Right lobe of liver (tissue), 6 donors: ENCODE results near the gene NEK9. TPM values are rescaled to one million over a fixed set of nuclear protein-coding genes. Genes with fewer than 3 reads are reported as not detected.
"Not testable (repeated sequence)": the region's sequence is repeated elsewhere in the genome, so short reads cannot be mapped to it uniquely, and the experiment has no call there.

ENCODE experiments used
- ATAC-seq, 4 donors: fragments of 200-7000 bp; cut with Tn5 transposase; one replicate each; pipeline ENCODE4 v1.9.1; 2020; ENCODE audit warnings: mild to moderate bottlenecking in 4 of 4, moderate library complexity in 4 of 4
- DNase-seq, 3 donors: peaks; one replicate each; pipeline ENCODE4 v3.0.0-alpha.2; 2020
- H3K27ac ChIP-seq, 3 donors: fragments of 200-600 bp; one replicate each; pipeline ENCODE4 v1.8.0; 2022
- H3K27me3 ChIP-seq, 2 donors: fragments of 200-600 bp; one replicate each; pipeline ENCODE4 v1.8.0; 2022
- H3K36me3 ChIP-seq, 4 donors: fragments of 200-600 bp; sonication (generic) in 1 of 4; one replicate each; pipeline versions ENCODE4 v1.5.1 to v1.8.0; 2017 to 2022; ENCODE audit warnings: control low read depth in 1 of 4
- H3K4me1 ChIP-seq, 4 donors: fragments of 200-600 bp; sonication (generic) in 1 of 4; one replicate each; pipeline versions ENCODE4 v1.5.1 to v1.8.0; 2017 to 2022; ENCODE audit warnings: control low read depth in 1 of 4
- H3K4me3 ChIP-seq, 3 donors: fragments of 200-600 bp; one replicate each; pipeline ENCODE4 v1.8.0; 2022
- H3K9me3 ChIP-seq, 4 donors: fragments of 200-600 bp; sonication (generic) in 1 of 4; one replicate each; pipeline versions ENCODE4 v1.5.1 to v1.8.0; 2017 to 2022; ENCODE audit warnings: control low read depth in 1 of 4
- POLR2A ChIP-seq: fragments of 450-650 bp; IDR thresholded peaks from one replicate; pipeline ENCODE4 v1.6.1; 2017; ENCODE audit warnings: antibody characterized with exemption, mild to moderate bottlenecking
- WGBS: methylation state at CpG from one replicate; pipeline ENCODE4 v1.1.6; 2018; ENCODE audit warnings: low coverage, low lambda C conversion rate; ENCODE audit not compliant: insufficient coverage; ENCODE audit errors: missing lambda C conversion rate; 5-methylcytosine and 5-hydroxymethylcytosine counted together
- intact Hi-C, 2 donors: fragments of 100-400 bp; cut with DNase I; formaldehyde crosslinking; loops; one replicate each; pipeline versions ENCODE4 v1.11.2 to v1.14.1; 2022
- total RNA-seq, 6 experiments: library from RNA; depleted of rRNA in 2 of 6; stranded (reverse); fragments of >200 nt in 2 of 6; fragmentation: NEBNext Ultra II Directional in 3 of 6; extraction: Animal tissue kit (Norgen Biotek cat#: 25700) in 3 of 6; gene quantifications; one replicate each; pipeline versions ENCODE4 v1.1.0 to v1.2.4, GENCODE V29; 2016 to 2023
- TF ChIP-seq, protein P1 (sequence below), 4 donors: fragments of 200-600 bp in 3 of 4; fragments of 450-650 bp in 1 of 4; IDR thresholded peaks; one replicate each; pipeline versions ENCODE4 v1.5.1 to v1.8.0; 2016 to 2022; ENCODE audit warnings: antibody characterized with exemption in 4 of 4, mild to moderate bottlenecking in 2 of 4
- donor health status: DM: no; HTN: yes; CAD: no.
- donor health status: DM: no; HTN: no; CAD: no.
- donor health status: DM: no; HTN: no; CAD: no.
- donor health status: DM: no; HTN: yes; CAD: no.
- donor health status: DM: no; HTN: yes; CAD: no.

NEK9 gene
- total RNA-seq, 6 experiments from 2014 or later, result 22.2 to 56.8 (median 39.6) TPM

DNA sequence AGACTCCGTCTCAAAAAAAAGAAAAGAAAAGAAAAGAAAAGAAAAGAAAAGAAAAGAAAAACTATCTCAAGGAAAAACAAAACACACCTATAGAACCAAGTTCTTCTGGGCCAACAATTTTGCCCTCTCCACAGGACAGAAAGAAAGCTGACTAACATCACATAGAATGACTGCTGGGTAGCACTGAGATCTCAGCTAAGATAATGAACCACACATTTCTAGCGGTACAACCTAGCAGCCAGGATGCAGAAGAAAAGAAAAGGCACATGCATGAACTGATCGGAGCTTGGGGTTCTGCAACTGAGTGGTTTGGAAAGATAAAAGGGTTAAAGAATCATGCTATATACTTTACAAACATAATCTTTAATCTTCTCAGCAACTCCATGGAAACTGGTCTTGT, 30.1 kb upstream of the NEK9 start:
- DNase-seq, result no peak
- Histone ChIP-seq H3K27me3 (no peaks in the 10 kb centered on the region), H3K36me3 (no peaks in the 10 kb centered on the region), H3K4me3 (no peak overlapping the region), H3K27ac (no peak overlapping the region), H3K4me1 (peaks cover 0 to 25% (median 12%) of the 10 kb centered on the region in 4 donors), H3K9me3 (no peaks in the 10 kb centered on the region)
- ATAC-seq, result no peak
- 79% methylated on average over 3 of the region's 3 CpGs for WGBS
- intact Hi-C loops, result no loop called here
- no peak for TF ChIP-seq POLR2A
- TF ChIP-seq, protein P1, sequence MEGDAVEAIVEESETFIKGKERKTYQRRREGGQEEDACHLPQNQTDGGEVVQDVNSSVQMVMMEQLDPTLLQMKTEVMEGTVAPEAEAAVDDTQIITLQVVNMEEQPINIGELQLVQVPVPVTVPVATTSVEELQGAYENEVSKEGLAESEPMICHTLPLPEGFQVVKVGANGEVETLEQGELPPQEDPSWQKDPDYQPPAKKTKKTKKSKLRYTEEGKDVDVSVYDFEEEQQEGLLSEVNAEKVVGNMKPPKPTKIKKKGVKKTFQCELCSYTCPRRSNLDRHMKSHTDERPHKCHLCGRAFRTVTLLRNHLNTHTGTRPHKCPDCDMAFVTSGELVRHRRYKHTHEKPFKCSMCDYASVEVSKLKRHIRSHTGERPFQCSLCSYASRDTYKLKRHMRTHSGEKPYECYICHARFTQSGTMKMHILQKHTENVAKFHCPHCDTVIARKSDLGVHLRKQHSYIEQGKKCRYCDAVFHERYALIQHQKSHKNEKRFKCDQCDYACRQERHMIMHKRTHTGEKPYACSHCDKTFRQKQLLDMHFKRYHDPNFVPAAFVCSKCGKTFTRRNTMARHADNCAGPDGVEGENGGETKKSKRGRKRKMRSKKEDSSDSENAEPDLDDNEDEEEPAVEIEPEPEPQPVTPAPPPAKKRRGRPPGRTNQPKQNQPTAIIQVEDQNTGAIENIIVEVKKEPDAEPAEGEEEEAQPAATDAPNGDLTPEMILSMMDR (IDR thresholded peaks at IDR 0.05), result no peak

DNA sequence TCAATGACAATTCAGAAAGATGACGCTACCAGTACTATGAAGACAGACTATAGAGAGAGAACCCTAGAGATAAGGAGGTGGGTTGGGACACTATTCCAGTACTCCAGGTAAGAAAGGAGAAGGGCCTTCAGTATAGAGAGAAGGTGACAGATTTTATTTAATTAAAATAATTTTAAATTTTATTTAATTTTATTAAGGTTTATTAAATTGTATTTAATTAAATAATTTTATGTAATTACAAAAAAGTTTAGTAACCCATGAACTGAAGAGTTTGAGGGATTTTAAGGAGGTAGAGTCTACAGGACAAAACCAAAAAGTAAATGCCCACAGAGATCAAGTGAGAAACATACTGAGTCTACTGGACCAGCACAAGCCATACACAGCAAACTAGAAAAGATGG, 29.3 kb upstream of the NEK9 start:
- intact Hi-C loops, result no loop called here
- H3K4me1 ChIP-seq, result peaks cover 0 to 25% (median 12%) of the 10 kb centered on the region in 4 donors

DNA sequence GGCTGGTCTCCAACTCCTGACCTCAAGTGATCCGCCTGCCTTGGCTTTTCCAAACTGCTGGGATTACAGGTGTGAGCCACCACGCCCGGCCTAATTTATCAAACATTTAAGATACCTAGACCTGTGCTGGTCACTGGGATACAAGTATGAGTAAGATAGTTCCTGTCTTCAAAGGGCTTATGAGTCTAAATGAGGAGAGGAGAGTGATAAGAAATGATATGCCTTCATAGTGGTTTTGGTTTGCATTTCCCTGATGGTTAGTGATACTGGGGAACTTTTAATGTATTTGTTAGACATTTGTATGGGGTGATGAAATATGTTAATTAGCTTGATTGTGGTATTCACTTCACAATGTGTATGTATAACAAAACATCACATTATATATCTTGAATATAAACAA, 28.3 kb upstream of the NEK9 start:
- TF ChIP-seq POLR2A, result no peak
- TF ChIP-seq, protein P1 (IDR thresholded peaks at IDR 0.05), result no peak
- Histone ChIP-seq H3K27ac (no peak overlapping the region), H3K9me3 (no peaks in the 10 kb centered on the region), H3K36me3 (peaks cover 0 to 8% (median 3%) of the 10 kb centered on the region in 4 donors), H3K27me3 (no peaks in the 10 kb centered on the region), H3K4me1 (peaks cover 0 to 24% (median 10%) of the 10 kb centered on the region in 4 donors), H3K4me3 (no peak overlapping the region)
- WGBS, result 88% methylated on average over 2 of the region's 3 CpGs
- intact Hi-C loops, result no loop called here
- DNase-seq (no peak), ATAC-seq (no peak)

More for the DNA sequence above, 29.3 kb upstream of the NEK9 start:
- 85% methylated on average over 1 of the region's 1 CpG for WGBS
- no peak for TF ChIP-seq POLR2A
- TF ChIP-seq, protein P1 (IDR thresholded peaks at IDR 0.05), result no peak
- Histone ChIP-seq H3K9me3 (no peaks in the 10 kb centered on the region), H3K4me3 (no peak overlapping the region), H3K27ac (no peak overlapping the region), H3K36me3 (peaks cover 0 to 5% (median 2%) of the 10 kb centered on the region in 4 donors), H3K27me3 (no peaks in the 10 kb centered on the region)
- ATAC-seq (no peak), DNase-seq (no peak)

DNA sequence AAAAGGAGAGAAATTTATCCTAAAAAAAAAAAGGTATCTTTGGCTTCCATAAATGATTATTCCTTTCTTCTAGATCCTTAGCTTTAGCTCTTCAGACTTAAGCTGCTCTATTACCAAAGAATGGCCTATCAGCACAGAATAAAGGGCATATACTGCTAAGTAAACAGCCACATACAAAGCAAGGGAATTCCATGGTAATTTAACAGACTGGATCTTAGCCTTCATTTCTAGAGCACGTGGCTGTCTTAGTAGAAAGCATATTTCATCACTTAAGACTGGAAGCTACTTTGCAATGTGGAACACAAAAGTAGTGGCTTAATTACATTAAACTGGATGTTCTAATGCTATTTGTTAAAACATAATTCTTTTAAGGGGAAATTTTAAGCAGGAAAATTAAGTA, 26.4 kb upstream of the NEK9 start:
- intact Hi-C loops, result no loop called here
- 83% methylated on average over 1 of the region's 1 CpG for WGBS
- peaks cover 0 to 12% (median 3%) of the 10 kb centered on the region in 4 donors for H3K36me3 ChIP-seq
- H3K4me1 ChIP-seq, result peaks cover 0 to 13% (median 3%) of the 10 kb centered on the region in 4 donors
- H3K9me3 ChIP-seq, result no peaks in the 10 kb centered on the region
- no peaks in the 10 kb centered on the region for H3K27me3 ChIP-seq
- no peak overlapping the region for H3K4me3 ChIP-seq
- H3K27ac ChIP-seq, result no peak overlapping the region
- no peak for DNase-seq
- ATAC-seq, result no peak
- TF ChIP-seq, protein P1 (IDR thresholded peaks at IDR 0.05), result no peak
- no peak for TF ChIP-seq POLR2A

DNA sequence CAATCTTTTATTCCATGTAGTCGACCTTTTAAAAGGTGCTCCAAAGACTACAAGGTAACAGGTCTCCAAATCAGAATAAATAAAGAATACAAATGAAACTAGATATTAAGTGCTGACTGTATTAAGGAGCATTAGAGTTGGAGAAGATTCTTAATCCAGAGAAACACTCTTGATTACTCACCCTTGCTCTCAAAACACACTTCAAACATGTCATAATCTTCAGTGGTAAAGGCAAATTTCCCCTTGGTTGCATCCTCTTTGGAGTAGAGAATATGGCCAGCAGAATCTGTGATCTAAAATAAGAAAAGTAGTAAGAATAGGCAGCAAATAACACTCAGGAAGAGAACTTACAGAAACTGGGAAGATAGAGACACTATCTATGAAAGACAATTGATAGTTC, 25.0 kb upstream of the NEK9 start:
- Histone ChIP-seq H3K4me1 (peaks cover 0 to 13% (median 0%) of the 10 kb centered on the region in 4 donors), H3K36me3 (peaks cover 0 to 12% (median 6%) of the 10 kb centered on the region in 4 donors), H3K4me3 (no peak overlapping the region), H3K27me3 (no peaks in the 10 kb centered on the region), H3K27ac (no peak overlapping the region), H3K9me3 (no peaks in the 10 kb centered on the region)
- ATAC-seq (no peak), DNase-seq (no peak)
- intact Hi-C loops, result no loop called here
- TF ChIP-seq, protein P1 (IDR thresholded peaks at IDR 0.05), result no peak
- no peak for TF ChIP-seq POLR2A
- WGBS, result 84% methylated on average over 1 of the region's 1 CpG

DNA sequence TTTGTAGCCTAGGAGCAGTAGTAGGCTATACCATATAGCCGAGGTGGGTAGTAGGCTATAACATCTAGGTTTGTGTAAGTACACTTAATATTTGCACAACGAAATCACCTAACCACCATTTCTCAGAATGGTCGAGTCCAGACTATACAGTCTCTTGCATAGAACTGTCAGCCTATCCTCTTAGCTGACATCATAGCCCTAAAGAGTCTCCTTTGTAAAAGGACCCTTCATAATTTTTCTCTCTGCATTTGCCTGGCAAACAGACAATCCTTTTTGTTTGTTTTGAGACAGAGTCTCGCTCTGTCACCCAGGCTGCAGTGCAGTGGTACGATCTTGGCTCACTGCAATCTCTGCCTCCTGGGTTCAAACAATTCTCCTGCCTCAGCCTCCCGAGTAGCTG, 23.8 kb upstream of the NEK9 start:
- ATAC-seq, result peak in 2 of 4 donors; percentile 10 to 13
- DNase-seq, H3K4me3 ChIP-seq, H3K9me3 ChIP-seq, H3K27me3 ChIP-seq, intact Hi-C loops: not testable (repeated sequence)
- H3K27ac ChIP-seq, result peak overlapping the region in 1 of 3 donors; percentile 35
- H3K36me3 ChIP-seq, result peaks cover 0 to 14% (median 6%) of the 10 kb centered on the region in 4 donors
- H3K4me1 ChIP-seq, result peaks cover 0 to 13% (median 0%) of the 10 kb centered on the region in 4 donors
- WGBS, result 67% methylated on average over 6 of the region's 6 CpGs
